Trophoblast cell (in vitro differentiated cells and primary cell): ENCODE measurements around the gene HLCS.

Experiments
- DNase-seq, 2 donors: peaks; one replicate each; pipeline ENCODE4 v3.0.0-alpha.2; 2016
- H2AFZ ChIP-seq: 2 replicates; pipeline ENCODE4 v1.6.1; 2013; ENCODE audit warnings: low read length, moderate library complexity, mild to moderate bottlenecking; ENCODE audit not compliant: insufficient read depth, poor library complexity
- H2AK5ac ChIP-seq: 2 replicates; pipeline ENCODE4 v1.6.1; 2013; ENCODE audit warnings: mild to moderate bottlenecking, low read length
- H2BK120ac ChIP-seq: 2 replicates; pipeline ENCODE4 v1.6.1; 2013; ENCODE audit warnings: low read length, mild to moderate bottlenecking, moderate library complexity; ENCODE audit not compliant: insufficient read depth, poor library complexity
- H2BK12ac ChIP-seq: 2 replicates; pipeline ENCODE4 v1.6.1; 2013; ENCODE audit warnings: mild to moderate bottlenecking, low read length, moderate library complexity
- H2BK5ac ChIP-seq: 2 replicates; pipeline ENCODE4 v1.6.1; 2013; ENCODE audit warnings: low read length, low read depth, moderate library complexity, mild to moderate bottlenecking; ENCODE audit not compliant: poor library complexity
- H3K14ac ChIP-seq: 2 replicates; pipeline ENCODE4 v1.6.1; 2013; ENCODE audit warnings: mild to moderate bottlenecking, low read length
- H3K18ac ChIP-seq: 2 replicates; pipeline ENCODE4 v1.6.1; 2013; ENCODE audit warnings: mild to moderate bottlenecking, low read length
- H3K23ac ChIP-seq: 2 replicates; pipeline ENCODE4 v1.6.1; 2013; ENCODE audit warnings: low read length
- H3K27ac ChIP-seq: 2 replicates; pipeline ENCODE4 v1.5.1; 2013; ENCODE audit warnings: low read depth, mild to moderate bottlenecking, inconsistent platforms, low read length, moderate library complexity
- H3K27me3 ChIP-seq: 2 replicates; pipeline ENCODE4 v1.6.1; 2013; ENCODE audit warnings: inconsistent platforms, mild to moderate bottlenecking, low read length, moderate library complexity; ENCODE audit not compliant: insufficient read depth
- H3K36me3 ChIP-seq, 2 experiments: 1 replicate in 1 of 2; 2 replicates in 1 of 2; pipeline ENCODE4 v1.6.1; 2013; ENCODE audit warnings: low read length in 2 of 2, mild to moderate bottlenecking in 2 of 2, moderate library complexity in 1 of 2; ENCODE audit not compliant: insufficient read depth in 2 of 2, control insufficient read depth in 1 of 2
- H3K4ac ChIP-seq: 2 replicates; pipeline ENCODE4 v1.6.1; 2013; ENCODE audit warnings: low read depth, mild to moderate bottlenecking, low read length, moderate library complexity
- H3K4me1 ChIP-seq, 2 experiments: 1 replicate in 1 of 2; 2 replicates in 1 of 2; pipeline ENCODE4 v1.6.1; 2013; ENCODE audit warnings: low read length in 2 of 2, mild to moderate bottlenecking in 2 of 2, moderate library complexity in 1 of 2; ENCODE audit not compliant: insufficient read depth in 2 of 2, control insufficient read depth in 1 of 2
- H3K4me2 ChIP-seq: 2 replicates; pipeline ENCODE4 v1.6.1; 2013; ENCODE audit warnings: inconsistent platforms, mild to moderate bottlenecking, low read length, moderate library complexity
- H3K4me3 ChIP-seq: 2 replicates; pipeline ENCODE4 v1.5.1; 2013; ENCODE audit warnings: mild to moderate bottlenecking, low read depth, low read length, inconsistent platforms
- H3K79me1 ChIP-seq: one replicate; pipeline ENCODE4 v1.6.1; 2013; ENCODE audit warnings: low read length
- H3K79me2 ChIP-seq: 2 replicates; pipeline ENCODE4 v1.6.1; 2013; ENCODE audit warnings: low read length, mild to moderate bottlenecking; ENCODE audit not compliant: control insufficient read depth, insufficient read depth, poor library complexity
- H3K9ac ChIP-seq: 2 replicates; pipeline ENCODE4 v1.6.1; 2013; ENCODE audit warnings: mild to moderate bottlenecking, low read length
- H3K9me3 ChIP-seq: 2 replicates; pipeline ENCODE4 v1.6.1; 2013; ENCODE audit warnings: low read depth, mild to moderate bottlenecking, control low read depth, inconsistent platforms, low read length; ENCODE audit not compliant: insufficient read depth
- H4K12ac ChIP-seq: 2 replicates; pipeline ENCODE4 v1.6.1; 2013; ENCODE audit warnings: low read depth, mild to moderate bottlenecking, low read length, moderate library complexity
- H4K8ac ChIP-seq: 2 replicates; pipeline ENCODE4 v1.6.1; 2013; ENCODE audit warnings: low read depth, mild to moderate bottlenecking, low read length, moderate library complexity
- H4K91ac ChIP-seq: one replicate; pipeline ENCODE4 v1.6.1; 2013; ENCODE audit warnings: low read depth, mild to moderate bottlenecking, low read length, moderate library complexity
- whole genome bisulfite sequencing: extraction: QIAGEN DNeasy Blood & Tissue Kit; methylation state at CpG from one replicate; pipeline ENCODE4 v1.1.7; 2013; ENCODE audit warnings: missing lambda C conversion rate; ENCODE audit not compliant: insufficient read length, insufficient coverage; ENCODE audit errors: extremely low coverage; 5-methylcytosine and 5-hydroxymethylcytosine counted together

Gene HLCS

DNA sequence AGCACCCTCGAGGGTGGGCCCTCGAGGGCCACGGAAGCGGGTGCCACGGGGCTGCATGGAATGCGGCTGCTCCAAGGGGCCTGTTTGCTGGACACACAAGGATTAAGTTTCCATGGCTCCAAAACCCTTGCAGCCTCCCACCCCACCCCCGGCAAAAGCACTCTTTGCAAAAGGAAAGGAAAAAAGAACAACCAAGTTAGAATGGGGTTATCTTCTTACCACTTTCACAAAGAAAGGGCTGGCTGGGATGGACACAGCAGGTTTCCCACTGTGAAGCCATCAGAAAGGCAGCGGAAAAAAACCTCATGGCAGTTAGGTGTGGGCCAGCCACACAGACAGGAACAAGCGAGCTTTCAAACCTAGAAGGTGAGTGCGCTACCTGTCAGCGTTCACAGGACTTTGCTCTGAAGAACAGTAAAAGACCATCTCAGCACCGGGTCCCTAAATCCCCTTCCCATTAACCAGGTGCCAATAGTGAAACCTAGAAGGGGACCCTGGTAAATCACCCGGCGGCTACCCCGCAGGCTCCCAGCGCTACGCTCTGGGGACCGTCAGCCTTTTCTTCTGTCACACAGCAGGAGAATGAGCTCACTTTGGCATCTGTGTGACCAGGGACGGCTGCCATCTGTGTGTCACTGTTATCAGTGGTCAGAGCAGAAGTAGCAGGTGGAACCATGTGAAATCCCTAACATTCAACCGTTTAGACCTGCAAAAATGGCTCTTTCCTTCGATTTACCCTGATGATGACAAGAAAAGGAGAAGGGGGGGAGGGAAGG, 174.6 kb downstream of the HLCS start:
- Histone ChIP-seq H3K27ac (no peak overlapping the region), H2AK5ac (no peak overlapping the region), H4K12ac (no peak overlapping the region), H3K36me3 (no peaks in the 10 kb centered on the region), H3K4ac (no peak overlapping the region), H3K9ac (no peak overlapping the region), H3K23ac (no peak overlapping the region), H2BK120ac (no peak overlapping the region), H2AFZ (no peak overlapping the region), H3K4me1 (no peaks in the 10 kb centered on the region), H3K9me3 (no peaks in the 10 kb centered on the region), H3K18ac (no peak overlapping the region), H2BK5ac (no peak overlapping the region), H4K91ac (no peak overlapping the region), H2BK12ac (no peak overlapping the region), H3K4me3 (no peak overlapping the region), H3K14ac (no peak overlapping the region), H3K79me2 (no peaks in the 10 kb centered on the region), H3K27me3 (no peaks in the 10 kb centered on the region), H3K79me1 (no peaks in the 10 kb centered on the region), H4K8ac (no peak overlapping the region), H3K4me2 (no peak overlapping the region)
- WGBS, result no CpG with 5 or more reads among the region's 21 CpGs
- DNase-seq, result no peak

DNA sequence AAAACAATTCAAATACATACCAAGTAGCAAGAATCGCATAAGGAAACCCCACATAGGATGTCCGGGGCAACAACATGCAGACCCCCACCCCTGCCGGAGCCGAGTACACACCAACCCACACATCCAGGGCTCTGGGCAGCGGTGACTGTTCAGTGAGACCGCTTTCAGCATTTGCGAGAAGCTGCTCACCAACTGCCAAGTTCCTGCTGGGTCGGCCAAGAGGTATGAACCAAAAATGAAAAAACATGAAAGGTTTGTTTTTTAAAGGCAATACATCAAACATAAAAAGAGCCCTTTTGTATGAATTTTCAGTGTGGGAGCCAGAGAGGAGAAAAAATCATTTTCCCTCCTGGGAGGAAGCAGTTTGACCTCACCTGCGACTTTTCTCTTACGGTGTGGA, 175.3 kb downstream of the HLCS start:
- no peak overlapping the region for H2BK12ac ChIP-seq
- no peak overlapping the region for H4K8ac ChIP-seq
- H3K18ac ChIP-seq, result no peak overlapping the region
- no peak overlapping the region for H2BK5ac ChIP-seq
- no peak overlapping the region for H3K4ac ChIP-seq
- H3K27me3 ChIP-seq, result no peaks in the 10 kb centered on the region
- H3K9ac ChIP-seq, result no peak overlapping the region
- no peaks in the 10 kb centered on the region for H3K9me3 ChIP-seq
- no peak overlapping the region for H3K23ac ChIP-seq
- H3K79me1 ChIP-seq, result no peaks in the 10 kb centered on the region
- no peak overlapping the region for H3K4me3 ChIP-seq
- H3K36me3 ChIP-seq, result no peaks in the 10 kb centered on the region
- no peak overlapping the region for H3K4me2 ChIP-seq
- WGBS, result no CpG with 5 or more reads among the region's 10 CpGs
- DNase-seq, result no peak
- no peaks in the 10 kb centered on the region for H3K4me1 ChIP-seq
- H3K79me2 ChIP-seq, result no peaks in the 10 kb centered on the region
- no peak overlapping the region for H3K14ac ChIP-seq
- H2AFZ ChIP-seq, result no peak overlapping the region
- no peak overlapping the region for H2BK120ac ChIP-seq
- no peak overlapping the region for H4K12ac ChIP-seq
- no peak overlapping the region for H2AK5ac ChIP-seq
- no peak overlapping the region for H4K91ac ChIP-seq
- H3K27ac ChIP-seq, result no peak overlapping the region

GRCh38 chr21:36790616-36791015, 175.9 kb downstream of the HLCS start:
- Histone ChIP-seq H3K4ac (no peak overlapping the region), H3K9me3 (no peaks in the 10 kb centered on the region), H3K79me2 (no peaks in the 10 kb centered on the region), H4K12ac (no peak overlapping the region), H2AFZ (no peak overlapping the region), H3K4me3 (no peak overlapping the region), H3K9ac (no peak overlapping the region), H3K27ac (no peak overlapping the region), H3K23ac (no peak overlapping the region), H3K4me1 (no peaks in the 10 kb centered on the region), H3K79me1 (no peaks in the 10 kb centered on the region), H2BK12ac (no peak overlapping the region), H3K36me3 (no peaks in the 10 kb centered on the region), H4K8ac (no peak overlapping the region), H3K4me2 (no peak overlapping the region), H3K18ac (no peak overlapping the region), H4K91ac (no peak overlapping the region), H2BK120ac (no peak overlapping the region), H2AK5ac (no peak overlapping the region), H3K27me3 (no peaks in the 10 kb centered on the region), H3K14ac (no peak overlapping the region), H2BK5ac (no peak overlapping the region)
- no CpG with 5 or more reads among the region's 7 CpGs for WGBS
- DNase-seq, result no peak

DNA sequence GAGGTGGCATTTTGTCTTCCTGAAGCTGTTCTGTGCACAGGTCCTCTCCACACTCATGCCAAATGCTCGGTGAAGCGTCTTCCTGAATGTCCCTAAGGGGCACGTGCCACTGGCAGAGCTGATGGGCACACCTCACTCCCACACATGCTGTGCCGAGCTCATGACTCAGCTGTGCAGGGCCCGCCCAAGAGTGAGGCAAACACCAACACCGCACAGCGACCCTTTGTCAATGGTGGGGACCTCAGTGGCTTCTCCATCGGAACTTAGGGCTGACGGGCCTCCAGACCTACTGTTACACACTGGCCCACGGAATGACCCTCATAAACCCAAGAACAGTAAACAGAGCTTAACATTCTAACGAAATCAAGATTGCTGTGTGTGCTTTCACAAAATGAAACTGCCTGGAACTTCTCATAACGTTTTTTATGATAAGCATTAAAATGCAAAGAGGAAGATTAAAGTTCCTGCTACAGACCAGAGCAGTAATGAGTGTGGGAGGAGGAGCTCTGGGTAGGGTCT, 178.3 kb downstream of the HLCS start:
- Histone ChIP-seq H3K4me1 (peaks cover 5 to 6% of the 10 kb centered on the region in 2 experiments), H3K9me3 (no peaks in the 10 kb centered on the region), H3K4me2 (no peak overlapping the region), H3K4ac (no peak overlapping the region), H3K27ac (no peak overlapping the region), H3K79me1 (no peaks in the 10 kb centered on the region), H3K4me3 (no peak overlapping the region), H3K27me3 (no peaks in the 10 kb centered on the region), H4K8ac (no peak overlapping the region), H4K12ac (no peak overlapping the region), H3K18ac (no peak overlapping the region), H3K36me3 (no peaks in the 10 kb centered on the region), H2BK5ac (no peak overlapping the region), H2BK120ac (no peak overlapping the region), H2AFZ (no peak overlapping the region), H3K14ac (no peak overlapping the region), H3K79me2 (no peaks in the 10 kb centered on the region), H2BK12ac (no peak overlapping the region), H2AK5ac (no peak overlapping the region), H3K23ac (no peak overlapping the region), H4K91ac (no peak overlapping the region), H3K9ac (no peak overlapping the region)
- no peak for DNase-seq
- WGBS, result no CpG with 5 or more reads among the region's 12 CpGs
